ENCODE measurements around the gene MAPK12.
"Not testable (repeated sequence)": the region's sequence is repeated elsewhere in the genome, so short reads cannot be mapped to it uniquely, and the experiment has no call there.

The MAPK12 gene

GRCh38 chr22:50210378-50211139 is 50.9 kb downstream of the MAPK12 start:
- no peak for DNase-seq

GRCh38 chr22:50209893-50210292 is 51.6 kb downstream of the MAPK12 start:
- peak; percentile 71 for DNase-seq

- DNase-seq = no peak
These were observed 52.3 kb downstream of the MAPK12 start for GRCh38 chr22:50208939-50209892.

GRCh38 chr22:50208430-50208938 is 53.0 kb downstream of the MAPK12 start:
- DNase-seq = no peak

- no peak for DNase-seq
These were observed 53.9 kb downstream of the MAPK12 start for GRCh38 chr22:50207383-50208140.

GRCh38 chr22:50206599-50206998 is 54.9 kb downstream of the MAPK12 start:
- no peak for DNase-seq

GRCh38 chr22:50205781-50206569 is 55.5 kb downstream of the MAPK12 start:
- DNase-seq = no peak

GRCh38 chr22:50204998-50205397 is 56.5 kb downstream of the MAPK12 start:
- DNase-seq = not testable (repeated sequence)

GRCh38 chr22:50204571-50204970 is 56.9 kb downstream of the MAPK12 start:
- DNase-seq = no peak

- DNase-seq = no peak
These were observed 58.2 kb downstream of the MAPK12 start for GRCh38 chr22:50203288-50203687.

Measured in activated naive CD4-positive, alpha-beta T cell treated with Interleukin-2 at 50 U/mL for 16 hours (primary cell).